NK-92 (cell line): ENCODE data around the gene DOCK3.
"Not testable (repeated sequence)": the region's sequence is repeated elsewhere in the genome, so short reads cannot be mapped to it uniquely, and the experiment has no call there.

Source experiments
- DNase-seq: peaks from one replicate; lab custom pipeline; 2025; ENCODE audit not compliant: unreplicated experiment; lab: John Stamatoyannopoulos, UW

DOCK3 gene

GRCh38 chr3:51354731-51355615 is 680.2 kb downstream of the DOCK3 start:
- DNase-seq, result no peak

DNA sequence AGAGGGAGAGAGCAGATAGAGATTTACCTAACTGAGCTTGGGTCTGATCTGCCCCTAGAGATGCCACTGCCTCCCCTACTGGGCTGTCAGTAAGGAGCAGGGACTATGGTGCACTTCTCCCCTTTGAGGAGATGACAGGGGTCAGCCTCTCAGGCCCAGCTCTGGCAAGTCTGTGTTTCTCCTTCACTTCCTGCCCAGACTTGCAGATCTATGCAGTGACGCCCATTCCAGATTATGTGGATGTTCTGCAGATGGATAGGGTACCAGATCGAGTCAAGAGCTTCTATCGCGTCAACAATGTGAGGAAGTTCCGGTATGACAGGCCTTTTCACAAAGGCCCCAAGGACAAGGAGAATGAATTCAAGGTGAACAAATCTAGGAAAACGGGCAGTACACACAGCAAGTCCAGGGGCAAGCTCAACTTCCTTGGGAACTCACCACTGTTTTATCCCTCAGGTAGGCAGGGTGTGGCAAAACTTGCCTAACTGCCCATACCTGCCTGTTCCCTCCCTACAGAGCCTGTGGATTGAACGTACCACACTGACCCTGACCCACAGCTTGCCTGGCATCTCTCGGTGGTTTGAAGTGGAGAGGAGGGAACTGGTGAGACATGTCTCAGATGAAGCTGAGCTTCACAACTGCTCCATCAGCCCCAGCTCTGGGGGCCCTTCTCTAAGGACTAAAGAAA is 681.3 kb downstream of the DOCK3 start:
- no peak for DNase-seq

DNA sequence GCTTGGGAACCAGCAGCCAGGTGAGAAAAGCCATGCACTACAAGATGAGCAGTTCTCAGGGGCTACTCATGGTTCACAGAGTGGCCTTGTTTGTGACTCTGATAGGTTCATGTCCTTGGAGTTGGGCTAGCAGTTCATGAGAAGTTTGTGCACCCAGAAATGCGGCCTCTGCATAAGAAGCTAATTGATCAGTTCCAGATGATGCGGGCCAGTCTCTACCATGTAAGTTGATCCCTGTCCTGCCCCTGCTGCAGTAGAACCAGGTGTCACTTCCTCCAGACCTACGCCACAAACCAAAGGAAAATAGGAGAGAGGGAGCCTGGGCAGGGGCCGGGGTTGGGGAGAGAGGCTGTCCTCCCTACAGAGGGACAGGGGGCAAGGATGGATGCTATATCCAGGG is 683.1 kb downstream of the DOCK3 start:
- no peak for DNase-seq

DNA sequence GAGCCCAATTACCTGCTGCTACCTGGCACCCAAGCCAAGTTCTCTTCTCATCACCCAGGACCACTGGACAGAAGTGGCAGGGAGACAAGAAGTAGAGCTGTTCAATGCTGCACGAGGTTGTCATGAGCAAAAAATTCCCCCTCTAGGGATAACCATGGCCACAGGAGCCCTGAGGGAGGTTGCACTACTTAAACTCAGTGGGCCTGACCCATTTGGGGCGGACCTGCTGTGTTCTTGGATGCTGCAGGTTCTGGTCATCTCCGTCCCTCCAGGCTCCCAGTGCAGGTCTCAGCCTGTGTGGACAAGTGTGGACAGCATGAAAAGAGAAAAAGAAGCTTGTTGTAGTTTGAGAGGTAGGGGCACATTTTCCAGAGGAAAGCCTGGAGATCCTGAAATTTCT is 684.3 kb downstream of the DOCK3 start:
- no peak for DNase-seq

GRCh38 chr3:51360806-51361205 is 686.1 kb downstream of the DOCK3 start:
- DNase-seq, result no peak

- DNase-seq, result no peak
Measured at GRCh38 chr3:51361746-51362145, 687.0 kb downstream of the DOCK3 start.

DNA sequence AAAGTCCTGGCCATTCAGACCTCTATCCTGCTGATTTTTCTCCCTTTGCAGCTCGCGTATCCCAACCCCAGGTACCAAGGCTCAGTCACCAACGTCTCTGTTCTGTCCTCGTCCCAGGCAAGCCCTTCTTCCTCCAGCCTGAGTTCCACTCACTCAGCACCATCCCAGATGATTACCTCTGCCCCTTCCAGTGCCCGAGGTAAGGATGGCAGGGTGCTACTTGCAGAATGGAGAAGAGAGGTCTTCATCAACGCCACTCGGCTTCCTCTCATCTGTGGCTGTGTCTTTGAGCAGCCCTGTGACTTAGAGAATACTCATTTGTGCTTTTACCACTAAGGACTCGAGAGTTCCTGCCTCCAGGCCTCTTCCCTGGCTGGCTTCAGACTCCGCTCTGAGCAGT is 687.7 kb downstream of the DOCK3 start:
- no peak for DNase-seq

- not testable (repeated sequence) for DNase-seq
Measured at GRCh38 chr3:51368276-51368675, 693.5 kb downstream of the DOCK3 start.

- DNase-seq, result no peak
Measured at GRCh38 chr3:51371943-51372557, 697.3 kb downstream of the DOCK3 start.

- DNase-seq, result no peak
Measured at GRCh38 chr3:51373658-51374421, 699.1 kb downstream of the DOCK3 start.

DNA sequence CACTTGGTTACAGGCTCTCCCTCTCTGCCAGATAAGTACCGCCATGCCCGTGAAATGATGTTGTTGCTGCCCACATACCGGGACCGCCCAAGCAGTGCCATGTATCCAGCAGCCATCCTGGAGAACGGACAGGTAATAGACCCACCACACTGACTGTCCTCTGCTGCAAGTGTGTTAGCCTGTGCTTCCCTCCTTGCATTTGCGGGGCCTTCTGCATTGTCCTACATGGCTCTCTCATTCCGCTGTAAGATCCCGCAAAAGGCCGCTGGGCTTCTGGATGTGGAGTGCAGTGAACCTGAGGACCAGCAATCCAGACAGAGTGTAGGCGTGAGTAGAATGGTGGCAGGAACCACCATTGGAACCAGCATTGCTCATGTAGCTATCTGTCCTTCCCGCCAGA is 699.7 kb downstream of the DOCK3 start:
- DNase-seq, result no peak

DNA sequence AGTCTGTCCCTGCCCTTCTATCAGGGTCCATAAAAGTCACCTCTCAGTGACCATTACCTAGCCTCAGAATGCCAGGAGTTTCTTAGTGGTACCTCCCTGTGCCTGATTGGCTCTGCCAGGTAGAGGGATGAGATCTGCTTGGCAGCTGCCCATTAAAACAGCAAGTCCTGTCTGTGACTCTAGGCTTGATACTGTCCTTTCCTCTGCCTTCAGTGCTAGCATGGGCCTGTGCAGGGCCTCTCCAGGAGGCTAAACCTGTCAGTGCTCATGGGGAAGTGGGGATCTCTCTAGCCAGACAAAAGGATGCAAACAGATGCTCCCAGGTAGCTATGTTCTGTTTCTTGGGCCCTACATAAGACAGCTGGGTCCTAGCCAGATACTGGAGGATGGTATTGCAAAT is 700.4 kb downstream of the DOCK3 start:
- no peak for DNase-seq

DNA sequence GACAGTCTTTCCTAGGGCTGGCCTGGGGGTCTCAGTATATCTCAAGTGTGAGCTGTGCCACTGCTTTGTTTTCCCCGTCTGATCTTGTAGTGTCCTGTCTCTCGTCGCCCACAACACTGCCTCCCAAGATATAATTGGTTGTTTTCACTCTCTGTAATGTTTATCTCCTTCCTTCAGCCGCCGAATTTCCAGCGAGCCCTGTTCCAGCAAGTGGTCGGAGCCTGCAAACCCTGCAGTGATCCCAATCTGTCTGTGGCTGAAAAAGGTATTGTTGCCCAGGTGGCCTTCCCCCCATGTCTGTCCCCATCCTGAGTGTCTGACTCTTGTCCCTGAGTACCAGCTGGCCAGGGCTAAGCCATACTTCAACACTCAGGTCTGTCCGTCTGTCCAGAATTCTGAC is 700.8 kb downstream of the DOCK3 start:
- no peak for DNase-seq

- no peak for DNase-seq
Measured at GRCh38 chr3:51378065-51378464, 703.3 kb downstream of the DOCK3 start.

- no peak for DNase-seq
Measured at GRCh38 chr3:51378726-51379125, 704.0 kb downstream of the DOCK3 start.

DNA sequence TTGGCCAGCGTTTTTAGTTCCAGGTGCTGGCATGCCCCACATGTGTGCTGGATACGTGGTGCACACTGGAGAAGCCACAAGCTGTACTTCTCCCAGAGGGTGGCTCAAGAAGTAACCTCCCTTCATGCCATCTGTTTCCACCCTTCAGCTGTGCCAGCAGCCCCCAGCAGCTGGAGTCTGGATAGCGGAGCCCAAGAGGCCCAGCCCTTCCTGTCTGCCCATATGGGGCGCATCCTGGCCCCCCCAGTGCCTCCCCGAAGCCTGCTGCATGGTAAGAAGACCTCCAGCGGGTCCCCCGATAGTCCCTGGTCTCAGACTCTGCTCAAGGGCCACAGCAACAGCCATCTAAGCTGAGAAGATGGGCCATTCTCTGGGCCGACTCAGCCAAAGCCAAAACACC is 704.6 kb downstream of the DOCK3 start:
- no peak for DNase-seq

- no peak for DNase-seq
Measured at GRCh38 chr3:51379746-51380455, 705.2 kb downstream of the DOCK3 start.

DNA sequence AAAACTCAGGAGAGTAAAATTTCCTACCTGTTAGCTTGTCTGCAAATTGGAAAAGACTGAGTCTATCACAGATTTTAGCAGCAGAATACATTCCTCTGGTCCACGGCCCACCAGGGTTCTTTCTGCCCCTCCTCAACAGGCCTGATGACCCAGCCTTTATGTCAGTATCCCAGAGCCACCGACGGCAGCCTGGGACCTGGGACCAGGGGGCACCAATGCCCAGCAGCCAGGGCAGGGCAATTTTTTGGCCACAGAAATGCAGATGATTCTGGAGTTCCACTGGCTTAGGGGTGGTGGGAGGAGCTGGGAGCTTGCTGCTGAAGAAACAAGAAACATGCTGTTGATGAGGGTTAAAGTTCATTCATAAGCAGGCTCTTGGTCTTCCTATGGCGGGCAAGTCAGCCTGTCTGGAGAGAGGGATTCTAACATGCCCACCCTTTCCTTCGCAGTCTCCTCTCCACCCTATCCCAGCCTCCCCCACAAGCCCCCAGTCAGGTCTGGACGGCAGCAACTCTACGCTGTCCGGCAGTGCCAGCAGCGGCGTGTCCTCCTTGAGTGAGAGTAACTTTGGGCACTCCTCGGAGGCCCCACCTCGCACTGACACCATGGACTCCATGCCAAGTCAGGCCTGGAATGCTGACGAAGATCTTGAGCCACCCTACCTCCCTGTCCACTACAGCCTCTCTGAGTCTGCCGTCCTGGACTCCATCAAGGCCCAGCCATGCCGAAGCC is 706.0 kb downstream of the DOCK3 start:
- DNase-seq, result no peak

GRCh38 chr3:51381333-51381705 is 706.6 kb downstream of the DOCK3 start:
- no peak for DNase-seq
